ENCODE measurements around the gene SHC2. TPM values are rescaled to one million over a fixed set of nuclear protein-coding genes. Genes with fewer than 3 reads are reported as not detected.

SHC2 gene
- total RNA-seq, 1 donor from 2014 or later, result 2.1 TPM

- no peak for DNase-seq (ENCODE audit: low read depth)
- H3K4me3 ChIP-seq (ENCODE audit: low read depth, low read length), result no peak overlapping the region
- no peak for TF ChIP-seq CTCF (conservative IDR thresholded peaks at IDR 0.05; ENCODE audit: low read depth, low read length)
Measured at GRCh38 chr19:501646-502045, 40.8 kb upstream of the SHC2 start.

GRCh38 chr19:498977-499623, 38.3 kb upstream of the SHC2 start:
- no peak for DNase-seq (ENCODE audit: low read depth)
- H3K4me3 ChIP-seq (ENCODE audit: low read depth, low read length), result no peak overlapping the region
- no peak for TF ChIP-seq CTCF (conservative IDR thresholded peaks at IDR 0.05; ENCODE audit: low read depth, low read length)

- no peak overlapping the region for H3K4me3 ChIP-seq (ENCODE audit: low read depth, low read length)
- TF ChIP-seq CTCF (conservative IDR thresholded peaks at IDR 0.05; ENCODE audit: low read depth, low read length), result no peak
- DNase-seq (ENCODE audit: low read depth), result no peak
Measured at GRCh38 chr19:498511-498891, 37.7 kb upstream of the SHC2 start.

- TF ChIP-seq CTCF (conservative IDR thresholded peaks at IDR 0.05; ENCODE audit: low read depth, low read length), result no peak
- no peak for DNase-seq (ENCODE audit: low read depth)
- H3K4me3 ChIP-seq (ENCODE audit: low read depth, low read length), result no peak overlapping the region
Measured at GRCh38 chr19:497869-498510, 37.2 kb upstream of the SHC2 start.

- DNase-seq (ENCODE audit: low read depth), result no peak
- H3K4me3 ChIP-seq (ENCODE audit: low read depth, low read length), result no peak overlapping the region
- no peak for TF ChIP-seq CTCF (conservative IDR thresholded peaks at IDR 0.05; ENCODE audit: low read depth, low read length)
Measured at GRCh38 chr19:497491-497868, 36.6 kb upstream of the SHC2 start.

GRCh38 chr19:496986-497385, 36.2 kb upstream of the SHC2 start:
- no peak overlapping the region for H3K4me3 ChIP-seq (ENCODE audit: low read depth, low read length)
- TF ChIP-seq CTCF (conservative IDR thresholded peaks at IDR 0.05; ENCODE audit: low read depth, low read length), result no peak
- no peak for DNase-seq (ENCODE audit: low read depth)

GRCh38 chr19:496112-496665, 35.4 kb upstream of the SHC2 start, which contains the start of gene MADCAM1:
Gene MADCAM1, plus strand, starts transcription at chr19:496486. Its CDS starts 14 bp downstream, at chr19:496500.
- TF ChIP-seq CTCF (conservative IDR thresholded peaks at IDR 0.05; ENCODE audit: low read depth, low read length), result no peak
- H3K4me3 ChIP-seq (ENCODE audit: low read depth, low read length), result no peak within 1 kb of the TSS
- no peak for DNase-seq (ENCODE audit: low read depth)

All from epithelial cell of proximal tubule (primary cell).